GM12873 (cell line): ENCODE data around the gene RALGAPB.

Experiments used
- TF ChIP-seq, protein P1 (sequence below): IDR thresholded peaks from 2 replicates; pipeline ENCODE4 v1.5.1; 2012; ENCODE audit warnings: low read depth, mild to moderate bottlenecking, moderate library complexity, low read length, control low read depth; ENCODE audit not compliant: insufficient read depth; ENCODE audit errors: missing control alignments

RALGAPB gene

GRCh38 chr20:38514185-38514584 is 41.5 kb downstream of the RALGAPB start:
- TF ChIP-seq, protein P1, sequence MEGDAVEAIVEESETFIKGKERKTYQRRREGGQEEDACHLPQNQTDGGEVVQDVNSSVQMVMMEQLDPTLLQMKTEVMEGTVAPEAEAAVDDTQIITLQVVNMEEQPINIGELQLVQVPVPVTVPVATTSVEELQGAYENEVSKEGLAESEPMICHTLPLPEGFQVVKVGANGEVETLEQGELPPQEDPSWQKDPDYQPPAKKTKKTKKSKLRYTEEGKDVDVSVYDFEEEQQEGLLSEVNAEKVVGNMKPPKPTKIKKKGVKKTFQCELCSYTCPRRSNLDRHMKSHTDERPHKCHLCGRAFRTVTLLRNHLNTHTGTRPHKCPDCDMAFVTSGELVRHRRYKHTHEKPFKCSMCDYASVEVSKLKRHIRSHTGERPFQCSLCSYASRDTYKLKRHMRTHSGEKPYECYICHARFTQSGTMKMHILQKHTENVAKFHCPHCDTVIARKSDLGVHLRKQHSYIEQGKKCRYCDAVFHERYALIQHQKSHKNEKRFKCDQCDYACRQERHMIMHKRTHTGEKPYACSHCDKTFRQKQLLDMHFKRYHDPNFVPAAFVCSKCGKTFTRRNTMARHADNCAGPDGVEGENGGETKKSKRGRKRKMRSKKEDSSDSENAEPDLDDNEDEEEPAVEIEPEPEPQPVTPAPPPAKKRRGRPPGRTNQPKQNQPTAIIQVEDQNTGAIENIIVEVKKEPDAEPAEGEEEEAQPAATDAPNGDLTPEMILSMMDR = no peak

DNA sequence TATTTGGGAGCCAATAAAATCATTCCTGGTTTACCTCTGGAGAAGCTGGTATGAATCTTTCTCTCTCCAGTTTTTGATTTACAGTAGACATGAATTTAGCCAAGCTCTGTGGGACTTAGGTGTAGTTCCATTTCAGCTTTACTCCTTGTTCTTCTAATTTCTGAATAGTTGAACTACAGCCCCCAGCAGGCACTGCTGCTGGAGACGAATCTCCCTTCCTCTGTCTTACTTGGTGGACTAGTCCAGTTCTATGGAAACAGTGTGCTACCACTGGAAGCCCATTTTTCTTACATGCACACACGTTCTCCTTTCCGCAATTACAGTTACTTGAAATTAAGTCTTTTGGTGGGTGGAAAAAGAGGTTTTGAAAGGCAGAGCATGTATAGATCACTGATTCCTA is 42.3 kb downstream of the RALGAPB start:
- TF ChIP-seq, protein P1 = no peak

GRCh38 chr20:38515631-38516030 is 43.0 kb downstream of the RALGAPB start:
- TF ChIP-seq, protein P1 = no peak

GRCh38 chr20:38519426-38519825 is 46.8 kb downstream of the RALGAPB start:
- TF ChIP-seq, protein P1 = no peak

- TF ChIP-seq, protein P1 = no peak
Measured at GRCh38 chr20:38520261-38520660, 47.6 kb downstream of the RALGAPB start.

- TF ChIP-seq, protein P1 = no peak
Measured at GRCh38 chr20:38523697-38524096, 51.1 kb downstream of the RALGAPB start.

DNA sequence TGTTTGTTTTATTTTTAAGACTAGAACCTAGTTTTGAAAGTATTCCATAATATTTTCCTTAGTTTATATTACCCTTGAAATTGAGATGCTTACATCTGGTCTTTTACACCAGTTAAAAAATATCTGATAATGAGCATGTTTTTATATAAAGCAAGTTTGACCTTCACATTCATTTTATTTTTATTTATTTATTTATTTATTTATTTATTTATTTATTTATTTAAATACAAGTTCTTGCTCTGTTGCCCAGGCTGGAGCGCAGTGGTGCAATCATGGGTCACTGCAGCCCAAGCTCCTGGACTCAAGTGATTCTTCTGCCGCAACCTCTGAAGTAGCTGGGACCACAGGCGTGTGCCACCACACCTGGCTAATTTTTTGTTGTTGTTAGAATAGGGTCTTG is 55.5 kb downstream of the RALGAPB start:
- TF ChIP-seq, protein P1 = no peak
